ENCODE measurements around the gene GFPT2.

The GFPT2 gene

GRCh38 chr5:180350711-180351465, 2.2 kb downstream of the GFPT2 start:
- no peak for TF ChIP-seq POLR2A (IDR thresholded peaks at IDR 0.05; ENCODE audit: low read length)
- no peak for TF ChIP-seq GATA1 (IDR thresholded peaks at IDR 0.05; ENCODE audit: low read depth, low read length)
- DNase-seq, result no peak

GRCh38 chr5:180350296-180350695, 2.8 kb downstream of the GFPT2 start:
- DNase-seq, result no peak
- no peak for TF ChIP-seq POLR2A (IDR thresholded peaks at IDR 0.05; ENCODE audit: low read length)
- no peak for TF ChIP-seq GATA1 (IDR thresholded peaks at IDR 0.05; ENCODE audit: low read depth, low read length)

GRCh38 chr5:180349391-180349790, 3.7 kb downstream of the GFPT2 start:
- no peak for TF ChIP-seq GATA1 (IDR thresholded peaks at IDR 0.05; ENCODE audit: low read depth, low read length)
- no peak for TF ChIP-seq POLR2A (IDR thresholded peaks at IDR 0.05; ENCODE audit: low read length)
- no peak for DNase-seq

- no peak for DNase-seq
- TF ChIP-seq POLR2A (IDR thresholded peaks at IDR 0.05; ENCODE audit: low read length), result no peak
- no peak for TF ChIP-seq GATA1 (IDR thresholded peaks at IDR 0.05; ENCODE audit: low read depth, low read length)
Measured at GRCh38 chr5:180348336-180348735, 4.8 kb downstream of the GFPT2 start.

- TF ChIP-seq POLR2A (IDR thresholded peaks at IDR 0.05; ENCODE audit: low read length) (no peak), GATA1 (IDR thresholded peaks at IDR 0.05; ENCODE audit: low read depth, low read length) (no peak)
- no peak for DNase-seq
Measured at GRCh38 chr5:180347702-180348101, 5.4 kb downstream of the GFPT2 start.

GRCh38 chr5:180346358-180346757, 6.8 kb downstream of the GFPT2 start:
- no peak for TF ChIP-seq GATA1 (IDR thresholded peaks at IDR 0.05; ENCODE audit: low read depth, low read length)
- DNase-seq, result no peak

- DNase-seq, result no peak
- TF ChIP-seq GATA1 (IDR thresholded peaks at IDR 0.05; ENCODE audit: low read depth, low read length), result no peak
- no peak for TF ChIP-seq POLR2A (IDR thresholded peaks at IDR 0.05; ENCODE audit: low read length)
Measured at GRCh38 chr5:180345781-180346180, 7.4 kb downstream of the GFPT2 start.

- DNase-seq, result no peak
- TF ChIP-seq GATA1 (IDR thresholded peaks at IDR 0.05; ENCODE audit: low read depth, low read length) (no peak), POLR2A (IDR thresholded peaks at IDR 0.05; ENCODE audit: low read length) (no peak)
Measured at GRCh38 chr5:180345186-180345585, 8.0 kb downstream of the GFPT2 start.

- no peak for TF ChIP-seq GATA1 (IDR thresholded peaks at IDR 0.05; ENCODE audit: low read depth, low read length)
- no peak for TF ChIP-seq POLR2A (IDR thresholded peaks at IDR 0.05; ENCODE audit: low read length)
- DNase-seq, result no peak
Measured at GRCh38 chr5:180344696-180344999, 8.5 kb downstream of the GFPT2 start.

GRCh38 chr5:180343831-180344695, 9.1 kb downstream of the GFPT2 start:
- TF ChIP-seq POLR2A (IDR thresholded peaks at IDR 0.05; ENCODE audit: low read length) (no peak), GATA1 (IDR thresholded peaks at IDR 0.05; ENCODE audit: low read depth, low read length) (no peak)
- no peak for DNase-seq

GRCh38 chr5:180343110-180343830, 9.9 kb downstream of the GFPT2 start:
- TF ChIP-seq POLR2A (IDR thresholded peaks at IDR 0.05; ENCODE audit: low read length), result no peak
- TF ChIP-seq GATA1 (IDR thresholded peaks at IDR 0.05; ENCODE audit: low read depth, low read length), result no peak
- no peak for DNase-seq

- no peak for DNase-seq
- TF ChIP-seq POLR2A (IDR thresholded peaks at IDR 0.05; ENCODE audit: low read length) (no peak), GATA1 (IDR thresholded peaks at IDR 0.05; ENCODE audit: low read depth, low read length) (no peak)
Measured at GRCh38 chr5:180341595-180341994, 11.5 kb downstream of the GFPT2 start.

GRCh38 chr5:180340856-180341255, 12.3 kb downstream of the GFPT2 start:
- no peak for DNase-seq
- TF ChIP-seq POLR2A (IDR thresholded peaks at IDR 0.05; ENCODE audit: low read length), result no peak
- TF ChIP-seq GATA1 (IDR thresholded peaks at IDR 0.05; ENCODE audit: low read depth, low read length), result no peak

- TF ChIP-seq GATA1 (IDR thresholded peaks at IDR 0.05; ENCODE audit: low read depth, low read length), result no peak
- no peak for TF ChIP-seq POLR2A (IDR thresholded peaks at IDR 0.05; ENCODE audit: low read length)
- DNase-seq, result no peak
Measured at GRCh38 chr5:180339583-180340183, 13.5 kb downstream of the GFPT2 start.
